Body of pancreas (tissue), 4 donors: ENCODE data around the gene ASB8.

ENCODE experiments used
- POLR2A ChIP-seq, 3 donors: fragments of 450-650 bp; IDR thresholded peaks; one replicate each; pipeline ENCODE4 v1.6.1; 2016; ENCODE audit warnings: antibody characterized with exemption in 3 of 3, mild to moderate bottlenecking in 2 of 3
- TF ChIP-seq, protein P1 (sequence below), 7 experiments: fragments of 450-650 bp in 4 of 7; fragments of 200-600 bp in 3 of 7; sonication (generic) in 3 of 7; IDR thresholded peaks; one replicate each; pipeline ENCODE4 v1.5.1; 2016 to 2019; ENCODE audit warnings: antibody characterized with exemption in 7 of 7

DNA sequence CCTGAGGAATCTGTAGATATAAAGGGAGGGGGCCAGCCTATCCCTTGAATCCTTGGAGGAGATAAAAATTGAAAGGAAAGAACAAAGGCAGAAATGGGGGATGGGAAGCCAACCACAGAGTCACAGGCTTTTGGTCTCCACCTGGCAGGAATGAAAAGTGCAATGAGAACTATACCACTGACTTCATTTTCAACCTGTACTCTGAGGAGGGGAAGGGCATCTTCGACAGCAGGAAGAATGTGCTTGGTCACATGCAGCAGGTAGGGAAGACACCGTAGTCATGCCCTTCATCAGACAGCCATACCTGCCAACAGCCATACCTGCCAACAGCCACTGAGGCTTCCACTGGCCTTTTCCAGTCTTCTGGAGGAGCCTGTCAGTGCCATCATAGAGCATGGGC, 13.4 kb downstream of the ASB8 start:
- TF ChIP-seq POLR2A (IDR thresholded peaks at IDR 0.05): no peak
- TF ChIP-seq, protein P1, sequence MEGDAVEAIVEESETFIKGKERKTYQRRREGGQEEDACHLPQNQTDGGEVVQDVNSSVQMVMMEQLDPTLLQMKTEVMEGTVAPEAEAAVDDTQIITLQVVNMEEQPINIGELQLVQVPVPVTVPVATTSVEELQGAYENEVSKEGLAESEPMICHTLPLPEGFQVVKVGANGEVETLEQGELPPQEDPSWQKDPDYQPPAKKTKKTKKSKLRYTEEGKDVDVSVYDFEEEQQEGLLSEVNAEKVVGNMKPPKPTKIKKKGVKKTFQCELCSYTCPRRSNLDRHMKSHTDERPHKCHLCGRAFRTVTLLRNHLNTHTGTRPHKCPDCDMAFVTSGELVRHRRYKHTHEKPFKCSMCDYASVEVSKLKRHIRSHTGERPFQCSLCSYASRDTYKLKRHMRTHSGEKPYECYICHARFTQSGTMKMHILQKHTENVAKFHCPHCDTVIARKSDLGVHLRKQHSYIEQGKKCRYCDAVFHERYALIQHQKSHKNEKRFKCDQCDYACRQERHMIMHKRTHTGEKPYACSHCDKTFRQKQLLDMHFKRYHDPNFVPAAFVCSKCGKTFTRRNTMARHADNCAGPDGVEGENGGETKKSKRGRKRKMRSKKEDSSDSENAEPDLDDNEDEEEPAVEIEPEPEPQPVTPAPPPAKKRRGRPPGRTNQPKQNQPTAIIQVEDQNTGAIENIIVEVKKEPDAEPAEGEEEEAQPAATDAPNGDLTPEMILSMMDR (IDR thresholded peaks at IDR 0.05): no peak
